ENCODE measurements around the gene MRAS.

GRCh38 chr3:138363322-138363721 lies 14.9 kb downstream of the MRAS start:
- TF ChIP-seq, protein P1, sequence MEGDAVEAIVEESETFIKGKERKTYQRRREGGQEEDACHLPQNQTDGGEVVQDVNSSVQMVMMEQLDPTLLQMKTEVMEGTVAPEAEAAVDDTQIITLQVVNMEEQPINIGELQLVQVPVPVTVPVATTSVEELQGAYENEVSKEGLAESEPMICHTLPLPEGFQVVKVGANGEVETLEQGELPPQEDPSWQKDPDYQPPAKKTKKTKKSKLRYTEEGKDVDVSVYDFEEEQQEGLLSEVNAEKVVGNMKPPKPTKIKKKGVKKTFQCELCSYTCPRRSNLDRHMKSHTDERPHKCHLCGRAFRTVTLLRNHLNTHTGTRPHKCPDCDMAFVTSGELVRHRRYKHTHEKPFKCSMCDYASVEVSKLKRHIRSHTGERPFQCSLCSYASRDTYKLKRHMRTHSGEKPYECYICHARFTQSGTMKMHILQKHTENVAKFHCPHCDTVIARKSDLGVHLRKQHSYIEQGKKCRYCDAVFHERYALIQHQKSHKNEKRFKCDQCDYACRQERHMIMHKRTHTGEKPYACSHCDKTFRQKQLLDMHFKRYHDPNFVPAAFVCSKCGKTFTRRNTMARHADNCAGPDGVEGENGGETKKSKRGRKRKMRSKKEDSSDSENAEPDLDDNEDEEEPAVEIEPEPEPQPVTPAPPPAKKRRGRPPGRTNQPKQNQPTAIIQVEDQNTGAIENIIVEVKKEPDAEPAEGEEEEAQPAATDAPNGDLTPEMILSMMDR (IDR thresholded peaks at IDR 0.05), result no peak
- TF ChIP-seq POLR2A (IDR thresholded peaks at IDR 0.05) (no peak), POLR2AphosphoS5 (IDR thresholded peaks at IDR 0.05) (no peak)

All from upper lobe of left lung (tissue), 4 donors.